GM20431 (cell line): ENCODE results near the gene C1S.
"Not testable (repeated sequence)": the region's sequence is repeated elsewhere in the genome, so short reads cannot be mapped to it uniquely, and the experiment has no call there.

Experiments
- in situ Hi-C: fragments of 300-500 bp; cut with MseI, MboI; formaldehyde crosslinking; loops from one replicate; pipeline ENCODE4 v1.15.0; 2020; ENCODE audit warnings: low sequenced_read_pairs; ENCODE audit not compliant: unreplicated experiment

Gene C1S

GRCh38 chr12:7099290-7099996 lies 38.9 kb downstream of the C1S start:
- in situ Hi-C loops, result no loop called here

GRCh38 chr12:7100239-7100638 lies 39.7 kb downstream of the C1S start:
- in situ Hi-C loops, result no loop called here

- in situ Hi-C loops, result no loop called here
Observed at GRCh38 chr12:7101047-7101693, 40.7 kb downstream of the C1S start.

- in situ Hi-C loops, result no loop called here
Observed at GRCh38 chr12:7101694-7102131, 41.2 kb downstream of the C1S start.

GRCh38 chr12:7102582-7102981 lies 42.1 kb downstream of the C1S start:
- in situ Hi-C loops, result no loop called here

GRCh38 chr12:7103837-7104584 lies 43.5 kb downstream of the C1S start:
- in situ Hi-C loops, result no loop called here

GRCh38 chr12:7106082-7106481 lies 45.6 kb downstream of the C1S start:
- in situ Hi-C loops, result no loop called here

GRCh38 chr12:7107181-7107580 lies 46.7 kb downstream of the C1S start:
- in situ Hi-C loops, result not testable (repeated sequence)

GRCh38 chr12:7107636-7108002 lies 47.1 kb downstream of the C1S start:
- in situ Hi-C loops, result no loop called here

- in situ Hi-C loops, result no loop called here
Observed at GRCh38 chr12:7108003-7108795, 47.7 kb downstream of the C1S start.

- in situ Hi-C loops, result no loop called here
Observed at GRCh38 chr12:7108796-7109571, 48.5 kb downstream of the C1S start, which contains the start of gene C1RL. Gene C1RL, minus strand, starts transcription at chr12:7109214. Its CDS starts 34 bp downstream, at chr12:7109180.

- in situ Hi-C loops, result no loop called here
Observed at GRCh38 chr12:7109572-7109920, 49.0 kb downstream of the C1S start.

- in situ Hi-C loops, result no loop called here
Observed at GRCh38 chr12:7110661-7111060, 50.1 kb downstream of the C1S start.

- in situ Hi-C loops, result no loop called here
Observed at GRCh38 chr12:7112041-7112440, 51.5 kb downstream of the C1S start.

GRCh38 chr12:7113389-7113871 lies 52.9 kb downstream of the C1S start:
- in situ Hi-C loops, result no loop called here

GRCh38 chr12:7114008-7114407 lies 53.5 kb downstream of the C1S start:
- in situ Hi-C loops, result no loop called here

- in situ Hi-C loops, result no loop called here
Observed at GRCh38 chr12:7114851-7115250, 54.3 kb downstream of the C1S start.

- in situ Hi-C loops, result no loop called here
Observed at GRCh38 chr12:7116196-7116595, 55.7 kb downstream of the C1S start.

GRCh38 chr12:7116916-7117315 lies 56.4 kb downstream of the C1S start:
- in situ Hi-C loops, result no loop called here

GRCh38 chr12:7117670-7118069 lies 57.2 kb downstream of the C1S start:
- in situ Hi-C loops, result no loop called here
